NB4 (cell line): Measurements from ENCODE around the gene EFNA2.

Experiments
- CTCF ChIP-seq: IDR thresholded peaks from one replicate; pipeline ENCODE4 v1.5.1; 2012; ENCODE audit warnings: low read depth, low read length
- POLR2A ChIP-seq: IDR thresholded peaks from 2 replicates; pipeline ENCODE4 v1.6.1; 2011; ENCODE audit warnings: mild to moderate bottlenecking; ENCODE audit not compliant: insufficient read length; ENCODE audit errors: extremely low read depth

- TF ChIP-seq CTCF (no peak), POLR2A (no peak)
Observed at GRCh38 chr19:1288226-1288612, 2.5 kb downstream of the EFNA2 start.
